Activated CD4-positive, alpha-beta T cell treated with anti-CD3 and anti-CD28 coated beads, Interleukin-2, amount 10 ng/mL, durations not matched to agents 24 days and 14 days (primary cell): ENCODE results near the gene PCIF1. TPM values are rescaled to one million over a fixed set of nuclear protein-coding genes. Genes with fewer than 3 reads are reported as not detected.
"Not testable (repeated sequence)": the region's sequence is repeated elsewhere in the genome, so short reads cannot be mapped to it uniquely, and the experiment has no call there.

ENCODE experiments used
- DNase-seq: peaks from one replicate; pipeline ENCODE4 v3.0.0; 2022
- H3K27ac Mint-ChIP-seq: one replicate; pipeline ENCODE4 v1.8.0; 2022; ENCODE audit warnings: mild to moderate bottlenecking, mixed read lengths
- H3K27me3 Mint-ChIP-seq: one replicate; pipeline ENCODE4 v1.8.0; 2022; ENCODE audit warnings: mixed read lengths
- H3K36me3 Mint-ChIP-seq: one replicate; pipeline ENCODE4 v1.8.0; 2022; ENCODE audit warnings: low read depth, mild to moderate bottlenecking, mixed read lengths
- H3K4me1 Mint-ChIP-seq: one replicate; pipeline ENCODE4 v1.8.0; 2021; ENCODE audit warnings: mixed read lengths
- H3K4me3 Mint-ChIP-seq: one replicate; pipeline ENCODE4 v1.8.0; 2022; ENCODE audit warnings: mild to moderate bottlenecking, moderate library complexity, mixed read lengths
- H3K9me3 Mint-ChIP-seq: one replicate; pipeline ENCODE4 v1.8.0; 2021; ENCODE audit warnings: mixed read lengths
- intact Hi-C: fragments of 100-400 bp; cut with micrococcal nuclease; formaldehyde crosslinking; loops from one replicate; pipeline ENCODE4 v1.15.1; 2023
- total RNA-seq: library from RNA; stranded (reverse); gene quantifications from 2 replicates; pipeline ENCODE4 v1.2.3, GENCODE V29; 2022

Gene PCIF1
- total RNA-seq, 1 donor from 2014 or later: 27.8 TPM

GRCh38 chr20:45985573-45985972 lies 51.1 kb downstream of the PCIF1 start:
- H3K9me3 Mint-ChIP-seq: no peaks in the 10 kb centered on the region
- H3K27ac Mint-ChIP-seq: no peak overlapping the region
- no peaks in the 10 kb centered on the region for H3K36me3 Mint-ChIP-seq
- intact Hi-C loops: no loop called here
- peaks cover 14% of the 10 kb centered on the region for H3K27me3 Mint-ChIP-seq
- H3K4me3 Mint-ChIP-seq: no peak overlapping the region
- H3K4me1 Mint-ChIP-seq: peaks cover 6% of the 10 kb centered on the region
- DNase-seq: no peak

GRCh38 chr20:45987108-45987780 lies 52.8 kb downstream of the PCIF1 start:
- Mint-ChIP-seq H3K4me1 (peaks cover 6% of the 10 kb centered on the region), H3K27me3 (peaks cover 20% of the 10 kb centered on the region), H3K4me3 (no peak overlapping the region), H3K36me3 (no peaks in the 10 kb centered on the region), H3K9me3 (no peaks in the 10 kb centered on the region), H3K27ac (no peak overlapping the region)
- intact Hi-C loops: loop anchor here (1.0 kb wide), 1 partner anchor 27 kb away; no protein-coding TSS in a partner anchor
- DNase-seq: peak; percentile 94

GRCh38 chr20:45988830-45989229 lies 54.3 kb downstream of the PCIF1 start:
- H3K4me1 Mint-ChIP-seq, H3K4me3 Mint-ChIP-seq, intact Hi-C loops, H3K36me3 Mint-ChIP-seq, H3K27ac Mint-ChIP-seq, H3K9me3 Mint-ChIP-seq, DNase-seq: not testable (repeated sequence)
- peaks cover 26% of the 10 kb centered on the region for H3K27me3 Mint-ChIP-seq

- no peak for DNase-seq
- H3K27ac Mint-ChIP-seq: no peak overlapping the region
- H3K9me3 Mint-ChIP-seq: no peaks in the 10 kb centered on the region
- peaks cover 29% of the 10 kb centered on the region for H3K27me3 Mint-ChIP-seq
- peaks cover 14% of the 10 kb centered on the region for H3K4me1 Mint-ChIP-seq
- no peaks in the 10 kb centered on the region for H3K36me3 Mint-ChIP-seq
- intact Hi-C loops: no loop called here
- H3K4me3 Mint-ChIP-seq: no peak overlapping the region
These were observed 57.1 kb downstream of the PCIF1 start for GRCh38 chr20:45991616-45992015.

GRCh38 chr20:45993197-45993951 lies 58.9 kb downstream of the PCIF1 start:
- no peaks in the 10 kb centered on the region for H3K9me3 Mint-ChIP-seq
- peaks cover 23% of the 10 kb centered on the region for H3K4me1 Mint-ChIP-seq
- intact Hi-C loops: no loop called here
- no peaks in the 10 kb centered on the region for H3K36me3 Mint-ChIP-seq
- H3K27me3 Mint-ChIP-seq: peaks cover 34% of the 10 kb centered on the region
- no peak overlapping the region for H3K4me3 Mint-ChIP-seq
- H3K27ac Mint-ChIP-seq: no peak overlapping the region
- no peak for DNase-seq

GRCh38 chr20:45994761-45995493 lies 60.4 kb downstream of the PCIF1 start:
- intact Hi-C loops: no loop called here
- Mint-ChIP-seq H3K4me1 (peaks cover 35% of the 10 kb centered on the region), H3K4me3 (no peak overlapping the region), H3K27me3 (peaks cover 24% of the 10 kb centered on the region), H3K27ac (no peak overlapping the region), H3K36me3 (no peaks in the 10 kb centered on the region), H3K9me3 (no peaks in the 10 kb centered on the region)
- DNase-seq: no peak

- Mint-ChIP-seq H3K27me3 (peaks cover 20% of the 10 kb centered on the region), H3K4me1 (peaks cover 42% of the 10 kb centered on the region)
- H3K4me3 Mint-ChIP-seq, H3K9me3 Mint-ChIP-seq, DNase-seq, H3K36me3 Mint-ChIP-seq, intact Hi-C loops, H3K27ac Mint-ChIP-seq: not testable (repeated sequence)
These were observed 61.1 kb downstream of the PCIF1 start for GRCh38 chr20:45995495-45996097.

GRCh38 chr20:45997187-45997586 lies 62.7 kb downstream of the PCIF1 start:
- Mint-ChIP-seq H3K9me3 (no peaks in the 10 kb centered on the region), H3K4me3 (no peak overlapping the region), H3K4me1 (peaks cover 46% of the 10 kb centered on the region), H3K27me3 (peaks cover 14% of the 10 kb centered on the region), H3K36me3 (no peaks in the 10 kb centered on the region), H3K27ac (no peak overlapping the region)
- intact Hi-C loops: no loop called here
- no peak for DNase-seq

Other genes starting within 250 kb of the PCIF1 start
- gene WFDC13, start 232.6 kb upstream of the PCIF1 start, total RNA-seq: not detected in 2 replicates
- gene WFDC10B, start 229.7 kb upstream of the PCIF1 start, total RNA-seq: not detected in 2 replicates
- gene SPINT4, start 212.3 kb upstream of the PCIF1 start, total RNA-seq: not detected in 2 replicates
- not detected in 2 replicates for gene WFDC3, start 142.8 kb upstream of the PCIF1 start, total RNA-seq
- gene DNTTIP1, start 142.7 kb upstream of the PCIF1 start, total RNA-seq: 31.9 and 35.3 TPM in 2 replicates
- gene UBE2C, start 122.0 kb upstream of the PCIF1 start, total RNA-seq: 113 and 115 TPM in 2 replicates
- gene TNNC2, start 107.4 kb upstream of the PCIF1 start, total RNA-seq: not detected in 2 replicates
- gene SNX21, start 100.9 kb upstream of the PCIF1 start, total RNA-seq: 0.47 and 0.89 TPM in 2 replicates
- 27.6 and 28.5 TPM in 2 replicates for gene ACOT8, start 77.3 kb upstream of the PCIF1 start, total RNA-seq
- 5.5 and 6.0 TPM in 2 replicates for gene ZSWIM3, start 77.1 kb upstream of the PCIF1 start, total RNA-seq
- 9.4 and 10.4 TPM in 2 replicates for gene ZSWIM1, start 53.5 kb upstream of the PCIF1 start, total RNA-seq
- 0.47 and 1.8 TPM in 2 replicates for gene SPATA25, start 47.1 kb upstream of the PCIF1 start, total RNA-seq
- gene NEURL2, start 43.5 kb upstream of the PCIF1 start, total RNA-seq: 2.0 and 2.4 TPM in 2 replicates
- gene CTSA, start 43.3 kb upstream of the PCIF1 start, total RNA-seq: 48.7 and 50.8 TPM in 2 replicates
- gene PLTP, start 22.5 kb upstream of the PCIF1 start, total RNA-seq: 3.2 and 4.0 TPM in 2 replicates
- gene ZNF335, start 37.5 kb downstream of the PCIF1 start, total RNA-seq: 37.5 and 39.5 TPM in 2 replicates
- 0.19 and 0.28 TPM in 2 replicates for gene MMP9, start 74.2 kb downstream of the PCIF1 start, total RNA-seq
- gene SLC12A5, start 94.5 kb downstream of the PCIF1 start, total RNA-seq: not detected in 2 replicates
- 27.6 and 30.3 TPM in 2 replicates for gene NCOA5, start 155.3 kb downstream of the PCIF1 start, total RNA-seq
- gene CD40, start 183.6 kb downstream of the PCIF1 start, total RNA-seq: 2.5 and 2.7 TPM in 2 replicates